Neural progenitor cell (in vitro differentiated cells): ENCODE results near the gene PGBD5.

Experiments used
- CTCF ChIP-seq: fragments of 200-600 bp; sonication (generic); IDR thresholded peaks from 2 replicates; pipeline ENCODE4 v1.5.1; 2017; ENCODE audit warnings: antibody characterized with exemption, mild to moderate bottlenecking
- EZH2 ChIP-seq: fragments of 200-600 bp; sonication (generic); IDR thresholded peaks from 2 replicates; pipeline ENCODE4 v1.6.1; 2017; ENCODE audit warnings: antibody characterized with exemption, mild to moderate bottlenecking, moderate library complexity
- EZH2phosphoT487 ChIP-seq: fragments of 200-600 bp; sonication (generic); IDR thresholded peaks from 2 replicates; pipeline ENCODE4 v1.6.1; 2017; ENCODE audit warnings: antibody characterized with exemption

GRCh38 chr1:230387876-230388275 is 38.3 kb downstream of the PGBD5 start:
- TF ChIP-seq CTCF (no peak), EZH2 (no peak), EZH2phosphoT487 (no peak)
